ENCODE measurements around the gene CORIN.

Gene CORIN

GRCh38 chr4:47831026-47831679, 6.7 kb downstream of the CORIN start:
- no peak for DNase-seq (ENCODE audit: low read depth, low spot score)

- DNase-seq (ENCODE audit: low read depth, low spot score), result no peak
Measured at GRCh38 chr4:47830265-47831025, 7.4 kb downstream of the CORIN start.

GRCh38 chr4:47829438-47829837, 8.4 kb downstream of the CORIN start:
- no peak for DNase-seq (ENCODE audit: low read depth, low spot score)

- DNase-seq (ENCODE audit: low read depth, low spot score), result no peak
Measured at GRCh38 chr4:47827343-47828047, 10.4 kb downstream of the CORIN start.

GRCh38 chr4:47824840-47825239, 13.0 kb downstream of the CORIN start:
- no peak for DNase-seq (ENCODE audit: low read depth, low spot score)

GRCh38 chr4:47819178-47819577, 18.7 kb downstream of the CORIN start:
- no peak for DNase-seq (ENCODE audit: low read depth, low spot score)

GRCh38 chr4:47817275-47817674, 20.6 kb downstream of the CORIN start:
- DNase-seq (ENCODE audit: low read depth, low spot score), result no peak

- DNase-seq (ENCODE audit: low read depth, low spot score), result no peak
Measured at GRCh38 chr4:47816748-47817147, 21.1 kb downstream of the CORIN start.

GRCh38 chr4:47814618-47815295, 23.1 kb downstream of the CORIN start:
- DNase-seq (ENCODE audit: low read depth, low spot score), result no peak

GRCh38 chr4:47809654-47810203, 28.1 kb downstream of the CORIN start:
- no peak for DNase-seq (ENCODE audit: low read depth, low spot score)

GRCh38 chr4:47804598-47804997, 33.3 kb downstream of the CORIN start:
- DNase-seq (ENCODE audit: low read depth, low spot score), result no peak

- DNase-seq (ENCODE audit: low read depth, low spot score), result no peak
Measured at GRCh38 chr4:47801481-47802002, 36.3 kb downstream of the CORIN start.

- DNase-seq (ENCODE audit: low read depth, low spot score), result no peak
Measured at GRCh38 chr4:47798165-47798564, 39.7 kb downstream of the CORIN start.

GRCh38 chr4:47791965-47792364, 45.9 kb downstream of the CORIN start:
- no peak for DNase-seq (ENCODE audit: low read depth, low spot score)

GRCh38 chr4:47790105-47790504, 47.8 kb downstream of the CORIN start:
- DNase-seq (ENCODE audit: low read depth, low spot score), result no peak

- no peak for DNase-seq (ENCODE audit: low read depth, low spot score)
Measured at GRCh38 chr4:47788126-47788525, 49.7 kb downstream of the CORIN start.

GRCh38 chr4:47786958-47787370, 50.9 kb downstream of the CORIN start:
- DNase-seq (ENCODE audit: low read depth, low spot score), result no peak

GRCh38 chr4:47785153-47785552, 52.7 kb downstream of the CORIN start:
- no peak for DNase-seq (ENCODE audit: low read depth, low spot score)

- DNase-seq (ENCODE audit: low read depth, low spot score), result no peak
Measured at GRCh38 chr4:47784222-47784621, 53.6 kb downstream of the CORIN start.

GRCh38 chr4:47776353-47776752, 61.5 kb downstream of the CORIN start:
- DNase-seq (ENCODE audit: low read depth, low spot score), result no peak

GRCh38 chr4:47774079-47774478, 63.8 kb downstream of the CORIN start:
- DNase-seq (ENCODE audit: low read depth, low spot score), result no peak

- no peak for DNase-seq (ENCODE audit: low read depth, low spot score)
Measured at GRCh38 chr4:47771020-47771419, 66.8 kb downstream of the CORIN start.
